Kidney epithelial cell (primary cell): ENCODE results near the gene SNED1. TPM values are rescaled to one million over a fixed set of nuclear protein-coding genes. Genes with fewer than 3 reads are reported as not detected.

Experiments
- DNase-seq: peaks from one replicate; pipeline ENCODE4 v3.0.0-alpha.2; 2010; ENCODE audit warnings: low read depth
- H3K27me3 ChIP-seq: 2 replicates; pipeline ENCODE4 v1.6.0; 2011; ENCODE audit warnings: low read length; ENCODE audit not compliant: control insufficient read depth, insufficient read depth
- H3K36me3 ChIP-seq: 2 replicates; pipeline ENCODE4 v1.5.1; 2011; ENCODE audit warnings: low read length; ENCODE audit not compliant: control insufficient read depth, insufficient read depth
- H3K4me3 ChIP-seq: 2 replicates; pipeline ENCODE4 v1.5.1; 2011; ENCODE audit warnings: low read depth, mild to moderate bottlenecking, control low read depth, low read length
- total RNA-seq: library from RNA; depleted of rRNA; stranded (reverse); fragments of >200 nt; gene quantifications from 2 replicates; pipeline ENCODE4 v1.2.3, GENCODE V29; 2015
- TF ChIP-seq, protein P1 (sequence below): IDR thresholded peaks from 2 replicates; pipeline ENCODE4 v1.5.1; 2011; ENCODE audit warnings: mild to moderate bottlenecking, moderate library complexity, low read length, control low read depth, inconsistent platforms; ENCODE audit not compliant: insufficient read depth, poor library complexity, severe bottlenecking

Gene SNED1
- total RNA-seq, 1 donor from 2014 or later: 2.2 TPM

DNA sequence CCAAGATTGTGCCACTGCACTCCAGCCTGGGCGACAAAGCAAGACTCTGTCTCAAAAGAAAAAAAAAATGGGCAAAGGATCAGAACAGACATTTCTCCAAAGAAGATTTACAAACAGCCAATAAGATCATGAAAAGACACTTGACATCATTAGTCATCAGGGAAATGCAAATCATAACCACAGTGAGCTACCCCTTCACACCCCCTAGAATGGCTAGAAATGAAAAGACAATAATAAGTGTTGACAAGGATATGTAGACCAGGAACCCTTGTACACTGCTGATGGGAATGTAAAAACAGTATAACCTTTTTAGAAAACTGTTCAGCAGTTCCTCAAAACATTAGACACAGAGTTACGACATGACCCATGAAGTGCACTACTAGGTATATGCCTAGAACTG lies 122.0 kb downstream of the SNED1 start:
- no peak overlapping the region for H3K4me3 ChIP-seq
- no peaks in the 10 kb centered on the region for H3K27me3 ChIP-seq
- TF ChIP-seq, protein P1, sequence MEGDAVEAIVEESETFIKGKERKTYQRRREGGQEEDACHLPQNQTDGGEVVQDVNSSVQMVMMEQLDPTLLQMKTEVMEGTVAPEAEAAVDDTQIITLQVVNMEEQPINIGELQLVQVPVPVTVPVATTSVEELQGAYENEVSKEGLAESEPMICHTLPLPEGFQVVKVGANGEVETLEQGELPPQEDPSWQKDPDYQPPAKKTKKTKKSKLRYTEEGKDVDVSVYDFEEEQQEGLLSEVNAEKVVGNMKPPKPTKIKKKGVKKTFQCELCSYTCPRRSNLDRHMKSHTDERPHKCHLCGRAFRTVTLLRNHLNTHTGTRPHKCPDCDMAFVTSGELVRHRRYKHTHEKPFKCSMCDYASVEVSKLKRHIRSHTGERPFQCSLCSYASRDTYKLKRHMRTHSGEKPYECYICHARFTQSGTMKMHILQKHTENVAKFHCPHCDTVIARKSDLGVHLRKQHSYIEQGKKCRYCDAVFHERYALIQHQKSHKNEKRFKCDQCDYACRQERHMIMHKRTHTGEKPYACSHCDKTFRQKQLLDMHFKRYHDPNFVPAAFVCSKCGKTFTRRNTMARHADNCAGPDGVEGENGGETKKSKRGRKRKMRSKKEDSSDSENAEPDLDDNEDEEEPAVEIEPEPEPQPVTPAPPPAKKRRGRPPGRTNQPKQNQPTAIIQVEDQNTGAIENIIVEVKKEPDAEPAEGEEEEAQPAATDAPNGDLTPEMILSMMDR: no peak
- peaks cover 1% of the 10 kb centered on the region for H3K36me3 ChIP-seq
- no peak for DNase-seq

- TF ChIP-seq, protein P1: no peak
- Histone ChIP-seq H3K36me3 (peaks cover 1% of the 10 kb centered on the region), H3K4me3 (no peak overlapping the region), H3K27me3 (no peaks in the 10 kb centered on the region)
- DNase-seq: no peak
Measured at GRCh38 chr2:241121008-241121407, 122.6 kb downstream of the SNED1 start.

GRCh38 chr2:241122376-241123002 lies 124.1 kb downstream of the SNED1 start:
- TF ChIP-seq, protein P1: no peak
- no peak for DNase-seq
- H3K27me3 ChIP-seq: no peaks in the 10 kb centered on the region
- peaks cover 1% of the 10 kb centered on the region for H3K36me3 ChIP-seq
- no peak overlapping the region for H3K4me3 ChIP-seq

DNA sequence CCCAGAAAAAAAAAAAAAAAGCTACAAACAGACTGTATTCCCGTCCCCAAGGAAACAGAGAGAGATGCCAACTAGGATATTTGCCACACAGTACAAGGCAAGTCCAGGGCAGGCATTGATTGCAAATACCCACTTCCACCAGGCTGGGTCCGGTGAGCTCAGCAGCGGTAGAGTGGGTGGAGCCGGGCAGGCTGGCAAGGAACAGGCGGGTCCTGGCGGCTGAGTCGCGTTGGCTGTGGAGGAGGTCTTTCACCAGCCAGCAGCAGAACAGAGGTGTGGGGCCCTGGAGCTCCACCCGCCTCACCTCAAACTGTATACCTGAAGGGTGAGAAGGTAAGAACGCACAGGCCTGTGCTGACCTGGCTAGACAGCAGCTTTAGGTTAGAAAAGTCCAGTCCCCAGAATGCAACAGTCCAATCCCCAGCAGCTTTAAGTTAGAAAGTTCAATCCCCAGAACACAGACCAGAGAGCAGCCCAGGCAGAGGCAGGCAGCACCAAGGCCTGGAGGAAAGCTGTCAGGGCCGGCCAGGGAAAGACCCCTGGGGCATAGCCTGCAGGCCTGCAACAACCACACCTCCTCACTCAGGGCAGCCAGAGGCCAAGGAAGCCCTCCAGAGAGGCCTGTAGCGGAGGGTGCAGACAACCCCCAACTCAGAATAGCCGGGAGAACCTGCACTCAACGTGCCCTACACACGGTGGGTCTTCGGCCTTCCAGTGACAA lies 125.6 kb downstream of the SNED1 start:
- no peak overlapping the region for H3K4me3 ChIP-seq
- no peak for DNase-seq
- TF ChIP-seq, protein P1: no peak
- no peaks in the 10 kb centered on the region for H3K27me3 ChIP-seq
- peaks cover 1% of the 10 kb centered on the region for H3K36me3 ChIP-seq

- no peaks in the 10 kb centered on the region for H3K27me3 ChIP-seq
- no peak for DNase-seq
- TF ChIP-seq, protein P1: no peak
- H3K4me3 ChIP-seq: no peak overlapping the region
- H3K36me3 ChIP-seq: peaks cover 1% of the 10 kb centered on the region
Measured at GRCh38 chr2:241125626-241126025, 127.2 kb downstream of the SNED1 start.

DNA sequence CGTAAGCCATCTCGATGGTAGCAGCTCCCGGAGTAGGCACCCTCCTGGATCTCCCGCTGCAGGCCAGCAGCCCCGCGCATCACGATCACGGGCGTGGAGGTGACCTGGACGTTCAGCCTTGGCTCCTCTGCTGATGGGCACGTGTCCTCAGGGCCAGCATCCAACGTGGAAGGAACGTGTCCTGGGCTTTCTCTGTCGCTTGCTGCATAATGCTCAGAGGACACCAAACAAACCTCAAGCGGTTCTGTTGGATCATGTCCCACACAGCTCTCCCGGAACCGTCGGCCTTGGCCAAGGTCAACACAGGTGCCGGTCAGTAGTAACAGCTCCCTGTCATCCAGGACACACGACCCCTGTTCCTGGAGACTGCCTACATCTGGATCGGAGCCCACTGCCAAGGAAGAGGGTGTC lies 127.8 kb downstream of the SNED1 start:
- Histone ChIP-seq H3K36me3 (peaks cover 1% of the 10 kb centered on the region), H3K27me3 (no peaks in the 10 kb centered on the region), H3K4me3 (no peak overlapping the region)
- DNase-seq: no peak
- TF ChIP-seq, protein P1: no peak
